HUES64 (cell line): Measurements from ENCODE around the gene CDSN.

Experiments
- H3K27ac ChIP-seq: 2 replicates; pipeline ENCODE4 v1.7.0; 2013; ENCODE audit warnings: low read depth, low read length, inconsistent platforms
- H3K27me3 ChIP-seq: 2 replicates; pipeline ENCODE4 v1.6.1; 2013; ENCODE audit warnings: mild to moderate bottlenecking, low read length; ENCODE audit not compliant: insufficient read depth
- H3K36me3 ChIP-seq: 2 replicates; pipeline ENCODE4 v1.6.1; 2013; ENCODE audit warnings: mild to moderate bottlenecking, low read length; ENCODE audit not compliant: insufficient read depth
- H3K4me1 ChIP-seq: 2 replicates; pipeline ENCODE4 v1.6.1; 2013; ENCODE audit warnings: mild to moderate bottlenecking, low read length, moderate library complexity; ENCODE audit not compliant: insufficient read depth
- H3K4me3 ChIP-seq: 2 replicates; pipeline ENCODE4 v1.5.1; 2013; ENCODE audit warnings: mild to moderate bottlenecking, low read length, moderate library complexity
- H3K9ac ChIP-seq: 2 replicates; pipeline ENCODE4 v1.6.1; 2013; ENCODE audit warnings: mild to moderate bottlenecking, low read depth, low read length
- H3K9me3 ChIP-seq: 2 replicates; pipeline ENCODE4 v1.6.1; 2013; ENCODE audit warnings: low read depth, low read length; ENCODE audit not compliant: insufficient read depth
- WGBS: fragments of 150-250, 120-280 bp; methylation state at CpG from one replicate; pipeline ENCODE4 v1.1.7; 2013; ENCODE audit warnings: missing lambda C conversion rate; 5-methylcytosine and 5-hydroxymethylcytosine counted together

CDSN gene

DNA sequence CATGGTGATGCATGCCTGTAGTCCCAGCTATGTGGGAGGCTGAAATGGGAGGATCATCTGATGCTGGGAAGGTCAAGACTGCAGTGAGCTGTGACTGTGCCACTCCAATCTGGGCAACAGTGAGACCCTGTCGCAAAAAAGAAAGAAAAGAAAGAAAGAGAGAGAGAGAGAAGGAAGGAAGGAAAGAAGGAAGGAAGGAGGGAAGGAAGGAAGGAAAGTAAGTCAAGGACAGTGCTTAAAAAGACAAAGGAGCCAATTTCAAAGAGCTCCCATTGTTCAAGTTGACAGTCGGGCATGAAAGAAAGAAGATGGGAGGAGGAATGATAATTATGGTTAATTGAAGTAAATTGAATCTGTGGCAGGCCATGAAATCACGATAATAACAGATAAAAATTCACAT lies 24.0 kb downstream of the CDSN start:
- 92% methylated on average over 2 of the region's 3 CpGs for whole genome bisulfite sequencing
- H3K36me3 ChIP-seq, result no peaks in the 10 kb centered on the region
- no peak overlapping the region for H3K9ac ChIP-seq
- H3K27ac ChIP-seq, result no peak overlapping the region
- no peaks in the 10 kb centered on the region for H3K9me3 ChIP-seq
- H3K4me1 ChIP-seq, result no peaks in the 10 kb centered on the region
- H3K4me3 ChIP-seq, result no peak overlapping the region
- H3K27me3 ChIP-seq, result no peaks in the 10 kb centered on the region

DNA sequence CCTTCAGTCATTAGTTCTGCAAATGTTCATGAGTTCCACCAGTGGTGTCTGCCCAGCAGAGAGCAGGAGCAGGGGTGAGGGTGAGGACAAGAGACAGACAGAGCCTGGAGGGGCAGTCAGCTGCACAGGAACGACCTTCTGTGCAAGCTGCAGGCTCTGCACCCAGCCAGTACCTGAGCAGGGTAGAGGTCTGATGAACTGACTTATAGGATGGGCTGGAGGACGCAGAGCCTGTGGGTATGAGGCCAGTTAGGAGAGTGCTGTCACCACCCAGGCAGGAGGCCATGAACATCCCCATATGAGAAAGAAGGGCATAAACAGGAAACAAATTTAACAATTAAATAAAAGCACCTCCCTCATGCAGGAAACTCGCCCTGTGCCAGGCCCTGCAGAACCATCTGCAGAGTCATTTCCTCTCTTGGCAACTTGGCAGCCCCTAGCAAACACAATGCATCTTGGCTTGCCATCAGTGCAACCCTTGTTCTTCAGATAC lies 25.8 kb downstream of the CDSN start:
- H3K4me1 ChIP-seq, result no peaks in the 10 kb centered on the region
- H3K9me3 ChIP-seq, result no peaks in the 10 kb centered on the region
- H3K27me3 ChIP-seq, result no peaks in the 10 kb centered on the region
- H3K4me3 ChIP-seq, result no peak overlapping the region
- no peak overlapping the region for H3K27ac ChIP-seq
- H3K36me3 ChIP-seq, result no peaks in the 10 kb centered on the region
- 79% methylated on average over 3 of the region's 3 CpGs for WGBS
- no peak overlapping the region for H3K9ac ChIP-seq

DNA sequence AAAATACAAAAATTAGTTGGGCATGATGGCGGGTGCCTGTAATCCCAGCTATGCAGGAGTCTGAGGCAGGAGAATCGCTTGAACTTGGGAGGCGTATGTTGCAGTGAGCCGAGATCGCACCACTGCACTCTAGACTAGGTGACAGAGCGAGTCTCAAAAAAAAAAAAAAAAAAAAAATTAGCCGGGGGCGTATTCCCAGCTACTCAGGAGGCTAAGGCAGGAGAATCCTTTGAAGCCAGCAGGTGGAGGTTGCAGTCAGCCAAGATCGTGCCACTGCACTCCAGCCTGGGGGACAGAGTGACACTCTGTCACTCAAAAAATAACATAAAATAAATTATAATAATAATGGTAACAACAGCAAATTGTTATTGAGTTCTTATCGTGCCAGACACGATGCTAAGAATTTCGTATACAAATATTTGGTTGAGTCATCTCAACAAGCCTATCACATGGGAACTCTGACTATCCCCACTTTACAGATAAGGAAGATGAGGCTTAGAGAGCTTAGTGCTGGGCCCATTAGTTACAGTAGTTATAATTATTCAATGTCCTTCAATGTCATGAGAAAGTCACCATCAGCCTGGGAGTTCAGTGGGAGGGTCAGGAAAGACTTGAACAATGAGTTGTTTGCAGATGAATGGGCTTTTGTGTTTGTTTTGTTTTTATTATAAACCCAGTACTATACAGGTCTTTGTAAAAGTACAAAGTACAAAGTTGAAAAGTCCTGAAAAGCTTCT lies 27.3 kb downstream of the CDSN start:
- H3K4me1 ChIP-seq, result no peaks in the 10 kb centered on the region
- H3K4me3 ChIP-seq, result no peak overlapping the region
- WGBS, result 90% methylated on average over 12 of the region's 12 CpGs
- no peak overlapping the region for H3K27ac ChIP-seq
- no peaks in the 10 kb centered on the region for H3K9me3 ChIP-seq
- H3K27me3 ChIP-seq, result no peaks in the 10 kb centered on the region
- no peaks in the 10 kb centered on the region for H3K36me3 ChIP-seq
- H3K9ac ChIP-seq, result no peak overlapping the region

DNA sequence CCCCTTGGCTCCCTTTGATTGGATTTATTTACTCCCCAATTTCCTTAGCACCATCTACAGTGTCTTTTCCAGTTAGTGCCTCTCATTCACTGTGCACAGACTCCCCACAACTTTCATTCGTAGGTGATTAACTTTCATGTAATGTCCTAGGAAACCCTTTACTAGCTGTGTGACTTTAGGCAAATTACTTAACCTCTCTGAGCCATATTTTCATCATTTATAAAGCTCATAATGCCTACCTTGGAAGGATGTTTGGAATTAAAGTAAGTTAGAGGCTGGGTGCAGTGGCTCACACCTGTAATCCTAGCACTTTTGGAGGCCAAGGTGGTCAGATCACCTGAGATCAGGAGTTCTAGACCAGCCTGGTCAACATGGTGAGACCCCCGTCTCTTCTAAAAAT lies 28.0 kb downstream of the CDSN start:
- 94% methylated on average over 2 of the region's 2 CpGs for WGBS
- no peaks in the 10 kb centered on the region for H3K9me3 ChIP-seq
- no peak overlapping the region for H3K9ac ChIP-seq
- H3K36me3 ChIP-seq, result no peaks in the 10 kb centered on the region
- peaks cover 2% of the 10 kb centered on the region for H3K4me1 ChIP-seq
- no peak overlapping the region for H3K4me3 ChIP-seq
- H3K27me3 ChIP-seq, result no peaks in the 10 kb centered on the region
- H3K27ac ChIP-seq, result no peak overlapping the region

DNA sequence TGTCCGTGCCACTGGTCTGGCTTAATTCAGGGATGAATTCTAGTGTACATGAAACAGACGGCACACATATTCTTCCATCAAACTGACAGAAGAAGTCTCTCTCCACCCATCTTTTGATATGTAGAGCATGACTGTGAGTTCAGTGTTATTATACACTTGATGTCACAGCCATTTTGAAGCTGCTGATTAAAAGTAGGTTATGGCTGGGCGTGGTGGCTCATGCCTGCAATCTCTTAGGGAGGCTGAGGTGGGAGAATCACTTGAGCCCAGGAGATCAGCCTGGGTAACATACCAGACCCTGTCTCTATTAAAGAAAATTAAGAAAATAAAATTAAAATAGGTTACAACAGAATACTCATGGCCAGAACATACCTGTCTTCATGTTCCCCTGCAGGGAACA lies 28.6 kb downstream of the CDSN start:
- H3K27me3 ChIP-seq, result no peaks in the 10 kb centered on the region
- H3K4me1 ChIP-seq, result peaks cover 7% of the 10 kb centered on the region
- WGBS, result 66% methylated on average over 3 of the region's 3 CpGs
- no peak overlapping the region for H3K27ac ChIP-seq
- no peaks in the 10 kb centered on the region for H3K36me3 ChIP-seq
- H3K9me3 ChIP-seq, result no peaks in the 10 kb centered on the region
- no peak overlapping the region for H3K4me3 ChIP-seq
- no peak overlapping the region for H3K9ac ChIP-seq

DNA sequence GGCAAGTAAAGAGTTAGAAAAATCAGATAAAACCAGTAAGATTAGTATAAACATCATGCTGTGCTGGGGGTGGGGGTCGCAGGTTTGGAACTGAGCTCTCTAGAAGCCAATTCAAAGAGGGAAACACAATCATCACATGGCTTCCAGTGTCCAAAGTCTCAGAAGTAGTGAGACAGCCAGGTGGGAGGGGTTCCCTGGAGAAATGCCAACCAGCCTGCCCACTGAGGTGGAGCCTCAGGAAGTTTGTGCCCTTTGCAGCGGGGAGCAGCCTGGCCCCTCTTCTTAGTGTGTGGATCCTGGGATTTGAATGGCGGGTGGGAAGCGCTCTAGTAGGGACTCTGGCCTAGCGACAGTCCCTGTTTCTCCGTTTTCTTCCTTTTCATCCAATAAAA lies 29.3 kb downstream of the CDSN start:
- no peak overlapping the region for H3K27ac ChIP-seq
- 93% methylated on average over 6 of the region's 6 CpGs for WGBS
- no peak overlapping the region for H3K9ac ChIP-seq
- H3K36me3 ChIP-seq, result no peaks in the 10 kb centered on the region
- peaks cover 8% of the 10 kb centered on the region for H3K4me1 ChIP-seq
- no peaks in the 10 kb centered on the region for H3K9me3 ChIP-seq
- no peak overlapping the region for H3K4me3 ChIP-seq
- H3K27me3 ChIP-seq, result no peaks in the 10 kb centered on the region

DNA sequence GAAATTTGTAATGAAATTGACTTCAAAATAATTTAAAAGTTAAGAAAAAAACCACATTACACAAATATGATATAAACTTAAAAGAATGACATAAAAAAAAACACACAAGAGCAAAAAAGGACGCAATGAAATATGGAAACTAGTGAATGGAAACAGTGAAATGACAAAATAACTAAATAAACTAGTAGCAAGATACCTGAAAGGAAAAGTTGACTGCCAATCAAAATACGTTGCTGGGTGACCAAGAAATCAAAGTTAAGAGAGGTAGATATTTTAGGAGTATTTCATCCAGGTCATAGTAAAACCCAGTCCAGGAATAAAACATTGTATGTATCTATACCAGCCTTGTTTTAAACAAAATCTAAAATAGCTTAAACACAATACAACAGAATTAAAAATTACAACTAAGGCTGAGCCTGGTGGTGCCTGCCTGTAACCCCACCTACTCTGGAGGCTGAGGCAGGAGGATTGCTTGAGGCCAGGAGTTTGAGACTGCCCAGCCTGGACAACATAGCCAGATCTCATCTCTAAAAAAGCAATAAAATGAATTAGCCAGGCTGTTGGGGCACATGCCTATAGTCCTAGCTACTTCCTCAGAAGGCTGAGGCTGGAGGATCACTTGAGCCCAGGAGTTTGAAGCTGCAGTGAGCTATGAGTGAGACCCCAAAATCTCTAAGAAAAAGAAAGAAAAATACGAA lies 29.8 kb downstream of the CDSN start:
- no peak overlapping the region for H3K27ac ChIP-seq
- 95% methylated on average over 2 of the region's 3 CpGs for WGBS
- no peaks in the 10 kb centered on the region for H3K27me3 ChIP-seq
- no peaks in the 10 kb centered on the region for H3K9me3 ChIP-seq
- peaks cover 8% of the 10 kb centered on the region for H3K4me1 ChIP-seq
- H3K9ac ChIP-seq, result no peak overlapping the region
- H3K36me3 ChIP-seq, result no peaks in the 10 kb centered on the region
- H3K4me3 ChIP-seq, result no peak overlapping the region

DNA sequence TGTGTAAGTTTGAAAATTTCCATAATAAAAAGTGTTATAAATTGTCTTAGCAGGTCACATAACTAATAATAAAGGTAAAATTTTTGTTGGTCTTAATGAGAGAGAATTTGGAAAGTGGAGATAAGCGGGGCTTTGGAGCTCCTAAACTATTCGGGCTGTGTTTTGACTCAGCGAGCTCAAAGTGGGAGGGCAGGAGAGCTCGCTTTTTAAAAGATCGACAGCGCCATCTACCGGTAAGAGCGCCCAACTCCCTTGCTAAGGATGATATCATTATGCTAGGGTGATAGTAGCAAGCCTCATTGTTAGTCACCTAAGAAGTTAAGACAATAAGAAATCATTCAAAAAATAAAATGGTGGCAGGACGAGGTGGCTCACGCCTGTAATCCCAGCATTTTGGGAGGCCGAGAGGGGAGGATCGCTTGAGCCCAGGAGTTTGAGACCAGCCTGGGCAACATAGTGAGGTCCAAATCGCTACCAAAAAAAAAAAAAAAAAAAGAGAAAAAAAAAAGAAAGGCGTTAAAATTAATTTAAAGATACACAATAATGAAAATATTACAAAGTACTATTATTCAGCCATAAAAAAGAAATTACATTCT lies 32.7 kb downstream of the CDSN start:
- Histone ChIP-seq H3K36me3 (no peaks in the 10 kb centered on the region), H3K27ac (no peak overlapping the region), H3K4me3 (no peak overlapping the region), H3K27me3 (no peaks in the 10 kb centered on the region), H3K4me1 (peaks cover 8% of the 10 kb centered on the region), H3K9me3 (no peaks in the 10 kb centered on the region), H3K9ac (no peak overlapping the region)
- WGBS, result 3% methylated on average over 12 of the region's 14 CpGs

DNA sequence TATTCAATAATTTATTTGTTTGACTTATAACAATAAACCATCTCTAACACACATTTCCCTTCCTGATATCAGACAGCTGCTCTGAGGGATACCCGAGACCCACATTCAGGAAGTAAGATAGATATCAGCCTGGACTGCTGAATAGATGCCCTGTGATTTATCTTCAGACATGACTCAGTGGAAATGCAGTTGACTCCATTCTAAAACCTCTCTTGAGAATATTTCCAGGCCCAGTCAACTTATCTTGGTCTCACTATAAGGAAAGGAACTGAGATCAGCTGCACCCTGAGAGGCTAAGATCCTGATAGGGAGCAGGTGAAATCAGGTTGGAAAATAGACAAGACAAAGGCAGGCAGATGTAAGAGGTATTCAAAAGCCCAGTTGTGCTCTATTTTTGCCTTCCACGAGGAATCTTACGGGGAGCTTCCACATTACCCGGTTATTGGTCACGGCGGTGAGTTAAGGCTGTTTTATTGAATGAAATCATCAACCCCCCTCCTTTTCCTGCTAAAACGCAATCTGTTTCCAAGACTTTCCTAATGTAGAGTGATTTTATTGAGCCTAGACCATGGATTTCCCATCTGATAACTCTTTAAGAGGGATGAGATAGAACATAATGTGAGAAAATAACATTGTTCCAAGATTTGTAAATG lies 33.3 kb downstream of the CDSN start:
- Histone ChIP-seq H3K4me1 (peaks cover 8% of the 10 kb centered on the region), H3K9ac (no peak overlapping the region), H3K36me3 (no peaks in the 10 kb centered on the region), H3K27ac (no peak overlapping the region), H3K9me3 (no peaks in the 10 kb centered on the region), H3K4me3 (no peak overlapping the region), H3K27me3 (no peaks in the 10 kb centered on the region)
- WGBS, result 81% methylated on average over 7 of the region's 7 CpGs

DNA sequence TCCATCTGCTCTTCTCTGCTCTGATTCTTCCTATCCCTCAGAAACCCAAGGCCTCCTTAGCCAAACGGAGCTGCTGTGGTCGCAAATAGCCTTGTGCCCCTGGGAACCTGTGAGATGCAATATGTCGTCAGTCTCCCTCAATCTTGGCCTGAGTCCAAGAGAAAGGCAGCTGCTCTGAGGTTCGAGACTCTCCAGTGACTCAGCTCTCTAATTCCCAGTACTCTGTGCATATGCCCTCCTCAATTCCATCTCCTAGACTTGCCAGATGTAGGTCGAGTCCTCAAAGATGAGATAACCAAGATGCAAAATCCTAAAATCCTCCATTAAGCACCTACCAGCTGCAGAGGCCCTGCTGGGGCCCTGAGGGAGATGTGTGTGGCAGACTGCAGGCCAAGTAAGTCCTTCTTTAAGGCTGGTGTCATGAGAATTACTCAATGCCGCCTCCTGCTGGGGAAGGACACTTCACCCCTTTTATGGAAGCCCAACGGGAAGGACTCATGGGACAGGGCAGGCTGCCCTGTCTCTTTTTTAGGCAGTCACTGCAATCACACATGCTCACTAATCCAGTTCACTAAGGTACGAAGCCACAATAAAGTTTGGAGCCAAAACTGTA lies 36.4 kb downstream of the CDSN start:
- Histone ChIP-seq H3K27me3 (no peaks in the 10 kb centered on the region), H3K36me3 (no peaks in the 10 kb centered on the region), H3K9me3 (no peaks in the 10 kb centered on the region), H3K4me1 (peaks cover 11% of the 10 kb centered on the region), H3K4me3 (no peak overlapping the region), H3K27ac (no peak overlapping the region), H3K9ac (no peak overlapping the region)
- WGBS, result 69% methylated on average over 8 of the region's 8 CpGs

DNA sequence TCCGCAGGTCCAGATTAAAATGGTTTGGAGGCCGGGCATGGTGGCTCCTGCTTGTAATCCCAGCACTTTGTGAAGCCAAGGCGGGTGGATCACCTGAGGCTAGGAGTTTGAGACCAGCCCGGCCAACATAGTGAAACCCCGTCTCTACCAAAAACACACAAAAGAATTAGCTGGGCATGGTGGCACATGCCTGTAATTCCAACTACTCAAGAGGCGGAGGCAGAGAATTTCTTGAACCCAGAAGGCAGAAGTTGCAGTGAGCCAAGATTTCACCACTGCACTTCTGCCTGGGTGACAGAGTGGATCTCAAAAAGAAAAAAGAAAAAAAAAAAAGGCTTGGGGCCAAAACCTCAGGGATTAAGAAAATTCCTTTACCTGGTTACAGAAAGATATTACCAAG lies 38.4 kb downstream of the CDSN start:
- H3K27me3 ChIP-seq, result no peaks in the 10 kb centered on the region
- 85% methylated on average over 6 of the region's 6 CpGs for WGBS
- H3K27ac ChIP-seq, result no peak overlapping the region
- peaks cover 6% of the 10 kb centered on the region; the same call in 1 of the 2 replicates for H3K4me1 ChIP-seq
- H3K9me3 ChIP-seq, result no peaks in the 10 kb centered on the region
- no peak overlapping the region for H3K4me3 ChIP-seq
- H3K36me3 ChIP-seq, result no peaks in the 10 kb centered on the region
- H3K9ac ChIP-seq, result no peak overlapping the region
